SW 1271 (cell line): ENCODE results near the gene TIRAP.

Source experiments
- DNase-seq, 2 experiments: peaks; one replicate each; lab custom pipeline; 2025; lab: John Stamatoyannopoulos, UW

Gene TIRAP

DNA sequence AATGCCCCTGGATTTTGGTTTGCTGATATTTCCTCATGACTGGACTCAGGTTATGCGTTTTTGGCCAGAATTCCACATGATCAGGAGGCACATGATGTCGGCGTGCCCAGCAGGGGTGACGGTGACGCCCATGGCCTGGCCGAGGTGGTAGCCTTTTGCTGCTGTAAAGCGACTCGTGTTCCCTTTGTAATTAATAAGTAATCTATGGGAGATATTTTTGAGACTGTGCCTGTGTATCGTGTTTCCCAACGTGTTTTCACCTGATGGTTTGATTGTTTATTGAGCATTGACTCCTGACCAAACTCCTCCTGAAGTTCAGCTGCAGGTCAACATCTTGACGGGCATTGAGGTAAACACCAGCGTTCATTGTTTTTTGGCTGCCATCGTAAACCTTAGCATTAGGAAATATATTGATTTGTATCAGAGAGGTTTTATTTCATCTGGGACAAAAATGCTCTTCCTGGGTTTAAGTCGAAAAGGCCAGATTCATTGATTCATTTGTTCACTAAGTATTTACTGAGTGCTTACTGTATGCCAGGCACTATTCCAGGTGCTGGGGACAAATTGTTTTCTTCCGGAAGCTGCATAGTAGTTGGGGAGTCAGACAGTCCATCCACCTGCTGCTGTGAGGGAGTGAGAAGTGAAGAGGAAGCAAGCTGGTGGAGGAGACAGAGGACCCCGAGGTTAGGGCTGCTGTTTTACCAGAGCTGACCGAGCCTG is 44.5 kb downstream of the TIRAP start:
- DNase-seq = no peak

DNA sequence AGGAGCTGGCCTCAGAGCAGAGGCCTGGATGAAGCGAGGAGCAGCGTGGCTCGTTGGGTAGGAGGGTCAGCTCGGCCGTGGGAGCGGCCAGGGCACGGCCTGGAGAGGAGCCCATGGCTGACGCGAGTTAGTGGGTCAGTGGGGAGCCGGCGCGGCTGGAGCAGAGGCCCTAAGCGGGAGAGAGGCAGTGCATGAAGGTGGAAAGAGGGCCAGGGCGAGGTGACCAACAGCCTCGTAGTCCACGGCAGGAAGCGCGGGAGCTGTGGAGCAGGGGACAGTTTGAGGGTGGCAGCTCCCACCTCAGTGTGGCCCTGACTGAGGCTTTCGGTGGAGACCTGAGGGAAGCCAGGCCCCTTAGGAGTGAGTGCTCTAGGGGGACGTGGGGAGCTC is 45.1 kb downstream of the TIRAP start:
- no peak for DNase-seq

DNA sequence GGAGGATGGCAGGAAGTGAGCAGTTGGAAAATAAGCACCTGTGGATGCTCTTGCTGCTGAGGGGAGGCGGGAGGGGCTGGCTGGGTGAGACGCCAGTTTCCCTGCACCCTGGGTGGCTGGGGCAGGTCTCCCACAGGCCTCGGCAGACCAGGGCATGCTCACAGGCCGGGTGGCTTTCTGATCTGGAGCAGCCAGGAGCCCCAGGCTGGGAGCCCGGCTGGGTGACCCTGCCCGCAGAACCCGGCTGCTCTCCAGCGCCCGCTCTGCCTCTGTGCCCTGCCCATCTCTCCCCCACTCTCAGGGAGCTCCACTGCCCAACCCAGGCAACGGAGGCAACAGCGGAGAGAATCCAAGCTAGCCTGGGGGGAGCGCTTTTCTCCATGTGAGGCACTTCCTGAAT is 45.6 kb downstream of the TIRAP start:
- DNase-seq = no peak

DNA sequence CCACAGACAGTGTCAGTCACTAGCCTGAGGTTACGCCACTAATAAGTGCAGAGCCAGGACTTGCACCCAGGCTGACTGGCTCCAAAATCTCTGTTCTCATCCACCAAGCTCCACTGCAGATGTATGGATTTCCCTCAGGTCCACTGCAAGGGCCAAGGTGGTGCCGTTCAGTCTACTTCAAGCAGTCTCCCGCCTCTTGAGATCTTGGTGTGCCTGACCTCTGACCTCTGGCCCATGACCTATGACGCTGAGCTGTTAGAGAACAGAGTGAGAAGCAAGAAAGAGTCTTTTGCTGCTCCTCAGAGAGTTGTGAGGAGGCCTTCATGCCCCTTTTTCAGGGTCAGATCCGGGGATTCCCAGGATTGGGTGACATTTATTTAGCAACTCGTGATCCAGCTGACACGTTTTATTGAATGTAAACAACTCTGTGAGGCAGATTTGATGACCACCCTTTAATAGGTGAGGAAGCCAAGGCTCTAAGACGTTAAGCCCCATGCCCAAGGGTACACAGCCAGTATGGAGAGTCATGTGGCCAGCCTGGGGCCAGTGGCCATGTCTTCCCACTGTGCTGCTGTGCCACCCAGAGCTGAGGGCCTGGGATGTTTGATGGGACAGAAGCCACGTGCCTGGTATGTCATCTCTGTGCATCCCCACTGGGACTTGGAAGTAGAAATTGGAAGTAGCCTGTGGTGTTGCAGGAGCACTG is 46.2 kb downstream of the TIRAP start:
- no peak for DNase-seq

DNA sequence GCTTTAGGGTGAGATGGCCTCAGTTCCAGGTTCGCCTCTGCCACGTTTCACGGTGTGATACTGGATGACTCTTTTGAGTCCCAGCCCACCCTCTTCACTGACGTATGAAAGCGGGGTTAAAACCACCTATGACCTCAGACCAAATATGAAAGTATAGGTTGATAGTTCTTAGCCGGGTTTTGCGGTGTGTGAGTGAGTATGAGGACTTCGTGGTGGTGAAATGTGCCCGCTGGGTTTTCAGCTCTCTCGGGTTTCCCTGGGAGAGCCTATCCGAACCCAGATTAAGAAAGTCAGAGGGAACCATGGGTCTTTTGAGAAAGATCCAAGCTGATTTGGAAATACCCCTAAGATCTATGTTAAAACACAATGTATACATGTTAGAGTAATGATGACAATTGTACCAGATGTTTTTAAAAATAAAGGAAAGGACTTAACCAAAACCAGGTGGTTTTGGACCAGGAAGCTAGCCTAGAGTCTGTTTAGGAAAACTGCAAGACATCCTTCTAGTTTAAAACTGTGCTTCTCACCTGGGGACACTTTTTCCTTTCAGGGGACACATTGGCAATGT is 46.8 kb downstream of the TIRAP start:
- no peak for DNase-seq

DNA sequence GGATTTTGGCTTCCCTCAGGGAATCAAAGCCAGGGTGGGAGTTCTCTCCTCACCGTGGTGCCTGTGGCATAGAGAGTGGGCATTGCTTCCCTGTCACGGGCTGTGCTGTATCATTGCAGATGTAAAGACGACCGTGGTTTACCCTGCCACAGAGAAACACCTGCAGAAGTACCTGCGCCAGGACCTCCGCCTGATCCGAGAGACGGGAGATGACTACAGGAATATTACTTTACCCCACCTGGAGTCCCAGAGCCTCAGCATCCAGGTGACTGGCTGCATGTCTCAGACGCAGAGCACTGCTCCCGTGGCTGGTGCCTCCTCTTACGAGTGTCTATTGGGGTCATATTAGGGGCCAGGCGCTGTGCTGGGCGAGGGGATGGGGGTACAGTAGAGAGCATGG is 48.4 kb downstream of the TIRAP start:
- no peak for DNase-seq

DNA sequence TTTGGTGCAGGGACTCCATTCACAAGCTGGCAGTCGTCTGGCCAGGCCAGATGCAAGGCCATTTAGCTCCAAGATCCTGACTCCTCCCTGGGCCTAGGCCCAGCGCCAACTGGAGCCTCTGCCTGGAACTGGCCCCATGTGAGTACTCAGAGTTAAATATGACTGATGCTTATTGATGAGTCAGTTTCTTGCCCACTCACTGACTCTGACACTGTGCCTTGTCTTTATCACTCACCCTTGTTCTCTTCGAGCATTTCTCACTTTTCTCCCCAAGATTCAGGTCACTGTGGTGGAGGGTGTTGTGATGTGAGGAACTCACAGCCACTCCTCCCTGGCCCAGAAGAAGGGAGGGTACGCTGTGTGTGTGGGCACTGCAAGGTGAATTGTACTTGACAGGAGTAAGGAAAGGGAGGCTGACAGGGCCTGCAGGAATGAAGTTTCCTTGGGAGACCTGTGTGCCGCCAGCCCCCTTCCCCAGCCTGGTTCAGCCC is 49.4 kb downstream of the TIRAP start:
- DNase-seq = no peak

DNA sequence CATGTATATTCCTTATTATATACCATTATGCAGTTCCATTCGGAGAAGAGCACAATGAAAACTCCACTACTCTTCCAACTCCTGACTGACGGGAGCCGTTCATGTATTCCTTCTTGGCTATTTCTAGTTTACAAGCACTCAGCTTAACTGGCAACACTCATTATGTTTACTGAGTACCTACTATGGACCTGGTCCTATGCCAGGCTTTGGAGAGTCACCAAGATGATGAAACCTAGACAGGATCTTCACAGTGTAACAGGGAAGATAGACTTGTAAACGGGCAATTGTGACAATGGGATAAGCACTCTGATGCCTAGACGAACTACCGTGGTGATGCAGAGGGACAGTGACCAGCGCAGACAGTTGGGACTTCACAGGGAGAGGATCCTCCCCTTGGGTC is 50.2 kb downstream of the TIRAP start:
- no peak for DNase-seq

DNA sequence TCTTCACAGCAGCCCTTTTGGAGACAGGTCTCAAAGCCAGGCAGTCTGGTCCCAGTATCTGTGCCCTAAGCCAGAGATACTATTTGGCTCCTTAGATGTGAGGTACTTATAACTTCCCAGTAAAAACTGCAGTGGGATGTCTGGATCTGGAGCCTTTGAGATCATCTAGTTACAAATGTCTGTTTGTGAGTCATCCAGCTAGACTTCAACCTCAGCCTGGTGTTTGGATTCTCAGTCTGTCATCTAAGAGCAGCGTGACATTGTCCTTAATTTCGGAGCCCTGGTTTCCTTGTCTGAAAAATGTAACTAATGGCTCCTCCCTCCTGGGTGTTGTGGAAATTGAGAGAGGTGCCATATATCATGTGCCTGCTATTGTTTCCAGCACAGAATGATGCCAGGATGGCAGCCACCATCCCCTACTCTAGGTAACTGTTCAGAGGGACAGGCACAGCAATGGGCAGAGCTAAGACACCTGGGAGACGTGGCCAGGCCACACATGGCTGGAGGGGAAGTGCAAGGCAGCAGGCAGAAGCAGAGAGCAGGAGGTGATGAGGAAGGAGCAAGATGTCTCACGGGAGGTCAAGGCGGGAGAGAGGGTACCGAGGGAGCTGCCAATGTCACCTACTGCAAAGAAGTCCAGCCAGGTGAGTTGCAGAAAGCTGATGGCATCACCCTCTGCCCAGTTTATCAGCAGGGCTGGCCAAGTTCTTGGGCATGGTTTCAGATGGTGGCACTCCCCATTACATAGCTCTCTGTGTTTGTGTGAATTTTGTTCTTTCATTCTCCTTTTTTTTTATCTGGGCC is 52.0 kb downstream of the TIRAP start:
- DNase-seq = no peak

DNA sequence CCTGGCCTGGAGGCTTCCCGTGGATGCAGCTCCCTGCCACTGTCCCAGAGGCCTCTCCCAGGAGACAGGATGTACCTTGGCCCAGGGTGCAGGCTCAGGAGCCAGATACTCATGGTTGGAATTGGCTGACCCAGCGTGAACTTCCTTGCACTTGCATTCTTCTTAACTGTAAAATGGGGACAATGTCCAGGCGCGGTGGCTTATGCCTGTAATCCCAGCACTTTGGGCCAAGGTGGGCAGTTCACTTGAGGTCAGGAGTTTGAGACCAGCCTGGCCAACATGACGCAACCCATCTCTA is 52.5 kb downstream of the TIRAP start:
- no peak for DNase-seq

DNA sequence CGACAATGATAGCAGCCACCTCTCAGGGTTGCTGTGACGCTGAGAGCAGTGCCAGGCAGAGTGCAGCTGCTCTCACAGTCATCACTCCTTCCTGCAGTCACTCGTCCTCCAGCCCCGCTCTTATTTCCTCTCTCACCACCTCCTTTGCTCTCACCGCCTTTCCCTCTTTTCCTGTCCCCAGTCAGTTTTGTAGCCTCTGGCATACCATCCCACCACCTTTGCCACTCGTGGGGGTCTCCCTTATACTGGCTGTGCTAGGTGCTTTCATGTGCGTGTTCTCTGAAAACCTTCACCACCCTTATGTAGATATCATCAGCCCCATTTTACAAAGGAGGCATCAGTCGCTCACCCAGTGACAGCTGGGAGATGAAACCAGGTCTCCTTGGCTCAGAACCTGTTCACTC is 53.2 kb downstream of the TIRAP start:
- no peak for DNase-seq

DNA sequence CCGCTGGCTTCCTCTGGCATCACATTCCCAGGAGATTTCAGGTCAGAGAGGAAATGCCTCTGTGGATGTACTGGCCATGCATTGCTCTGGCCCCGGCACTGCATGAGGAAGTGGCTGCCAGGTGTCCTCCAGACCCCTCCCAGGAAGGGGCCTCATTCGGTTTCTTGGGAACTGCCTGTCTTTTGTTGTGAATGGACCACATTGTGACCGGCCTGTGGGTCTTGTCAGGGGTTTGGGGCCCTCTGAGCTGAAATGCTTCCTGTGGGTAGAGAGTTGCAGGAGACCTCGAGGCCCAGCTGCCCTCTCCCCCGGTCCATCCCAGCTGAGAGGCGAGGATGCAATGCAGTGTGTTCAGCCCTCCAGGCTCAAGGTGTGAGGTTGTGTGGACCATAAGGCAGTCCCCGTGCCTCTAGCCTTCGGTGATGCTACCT is 53.8 kb downstream of the TIRAP start:
- no peak for DNase-seq

DNA sequence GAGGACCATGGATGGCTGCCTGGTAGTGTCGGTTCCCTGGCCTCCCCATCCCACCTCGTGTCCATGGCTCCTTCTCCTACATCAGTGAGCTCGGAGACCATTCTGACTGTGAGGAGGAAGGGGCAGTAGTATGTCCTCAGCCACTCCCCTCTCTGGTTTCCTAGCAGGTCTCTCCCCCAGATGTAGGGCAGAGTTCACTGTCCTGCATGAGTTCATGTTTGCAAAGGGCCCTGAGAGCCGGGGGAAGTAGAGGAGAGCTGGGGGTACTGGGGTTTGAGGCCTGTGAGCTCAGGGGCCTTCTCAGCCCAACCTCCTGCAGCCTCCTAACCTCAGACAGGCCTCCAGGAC is 54.2 kb downstream of the TIRAP start:
- DNase-seq = no peak

DNA sequence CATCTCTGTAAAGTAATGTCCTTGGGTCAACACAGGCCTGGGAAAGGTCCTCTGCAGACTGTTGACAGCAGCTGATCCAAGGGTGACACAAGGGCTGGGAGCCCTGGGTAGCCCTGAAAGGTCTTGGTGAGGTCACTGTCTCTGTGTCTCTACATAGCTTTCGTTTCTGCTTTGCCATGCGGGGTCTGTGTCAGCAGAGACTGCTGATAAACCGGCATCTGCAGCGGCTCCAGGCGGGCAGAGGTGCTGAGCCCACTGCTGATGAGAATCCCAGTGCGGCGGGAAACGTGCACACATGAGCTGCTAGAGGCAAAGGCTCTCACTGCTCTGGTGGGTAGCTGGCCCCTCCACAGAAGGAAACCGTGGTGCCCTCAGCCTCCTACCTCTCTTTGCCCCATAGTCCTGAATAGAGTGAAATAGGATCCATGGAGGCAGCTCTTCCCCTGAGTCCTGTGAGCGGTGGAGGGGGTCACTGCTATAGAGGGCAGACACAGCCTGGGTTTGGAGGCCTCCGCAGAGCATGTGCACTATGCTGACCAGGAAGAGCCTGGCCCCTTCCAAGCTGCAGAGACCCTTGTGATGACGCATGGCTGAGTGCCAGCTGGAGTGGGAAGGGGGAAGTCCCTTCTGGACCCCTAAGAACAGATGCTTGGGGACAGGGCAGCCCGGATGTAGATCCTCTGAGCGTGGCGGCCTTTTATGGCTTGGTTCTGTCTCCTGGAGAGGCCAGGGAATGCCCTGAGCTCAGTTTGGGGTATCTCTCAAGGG is 54.8 kb downstream of the TIRAP start:
- no peak for DNase-seq

DNA sequence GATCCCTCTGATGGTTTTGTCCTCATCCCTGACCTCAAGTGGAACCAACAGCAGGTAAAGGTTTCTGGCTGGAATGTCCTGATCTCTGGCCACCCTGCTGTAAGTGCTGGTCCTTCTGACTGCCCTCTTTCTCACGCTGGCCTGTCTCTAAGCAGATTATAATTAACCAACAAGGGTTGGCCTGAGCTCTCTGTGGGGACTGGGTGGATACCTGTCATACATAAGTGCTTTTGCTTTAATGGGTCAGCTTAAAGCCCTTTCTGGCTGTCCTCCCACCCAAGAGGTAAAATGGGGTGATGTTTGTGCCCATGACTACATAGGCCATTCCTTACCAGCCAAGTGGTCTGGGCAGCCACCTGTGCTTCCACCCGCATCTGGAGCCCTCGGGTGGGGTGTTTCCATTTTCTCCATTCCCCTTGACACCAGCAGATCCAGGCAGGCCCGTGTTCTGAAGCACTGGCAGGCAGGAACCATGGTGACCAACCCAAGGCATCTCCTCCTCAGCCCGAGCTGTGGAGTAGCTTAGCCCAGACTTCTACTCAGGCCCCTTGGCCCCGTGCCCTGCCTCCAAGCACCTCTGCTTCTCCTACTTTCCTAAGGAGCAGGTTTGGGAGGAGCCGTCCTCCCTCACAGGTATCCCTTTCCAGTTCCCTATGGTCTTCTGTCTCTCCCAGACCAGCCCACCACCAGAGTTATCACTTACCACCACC is 55.6 kb downstream of the TIRAP start:
- no peak for DNase-seq

DNA sequence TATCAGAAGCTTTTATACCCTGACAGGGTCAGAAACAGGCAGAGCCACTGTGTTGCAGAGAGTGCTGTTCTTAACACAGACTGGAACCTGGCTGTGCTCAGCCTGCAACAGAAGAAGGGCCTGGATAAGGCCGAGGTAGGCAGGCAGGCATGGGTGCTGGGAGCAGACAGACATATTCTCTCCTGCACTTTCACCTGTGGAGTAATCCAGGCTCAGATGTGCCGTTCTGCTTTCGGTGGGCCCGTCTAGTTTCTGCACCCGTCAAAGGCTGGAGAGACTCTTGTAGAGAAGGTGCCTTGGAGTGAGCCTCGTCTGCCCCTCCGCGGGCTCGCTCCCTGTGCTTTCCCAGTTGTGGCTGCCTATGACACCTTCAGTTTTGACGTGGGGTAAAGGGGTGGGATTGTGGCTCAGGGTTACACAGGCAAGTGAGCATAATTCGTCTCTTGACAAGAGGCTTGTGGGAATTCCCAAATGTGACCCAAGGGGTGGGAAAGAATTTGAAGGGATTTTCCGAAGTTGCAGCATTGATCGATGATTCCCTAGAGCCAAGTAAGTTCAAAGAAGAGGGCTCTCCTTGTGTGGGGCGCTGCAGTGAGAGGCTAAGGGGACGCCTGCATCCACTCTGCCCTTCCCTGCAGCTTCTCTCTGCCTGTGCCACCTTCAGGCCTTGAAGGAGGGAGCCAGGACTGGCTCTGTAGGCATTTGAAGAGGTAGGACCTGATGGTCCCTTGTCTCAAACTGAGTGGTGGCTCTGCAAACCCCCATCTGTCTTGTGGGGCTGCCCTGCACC is 56.4 kb downstream of the TIRAP start:
- DNase-seq = no peak

DNA sequence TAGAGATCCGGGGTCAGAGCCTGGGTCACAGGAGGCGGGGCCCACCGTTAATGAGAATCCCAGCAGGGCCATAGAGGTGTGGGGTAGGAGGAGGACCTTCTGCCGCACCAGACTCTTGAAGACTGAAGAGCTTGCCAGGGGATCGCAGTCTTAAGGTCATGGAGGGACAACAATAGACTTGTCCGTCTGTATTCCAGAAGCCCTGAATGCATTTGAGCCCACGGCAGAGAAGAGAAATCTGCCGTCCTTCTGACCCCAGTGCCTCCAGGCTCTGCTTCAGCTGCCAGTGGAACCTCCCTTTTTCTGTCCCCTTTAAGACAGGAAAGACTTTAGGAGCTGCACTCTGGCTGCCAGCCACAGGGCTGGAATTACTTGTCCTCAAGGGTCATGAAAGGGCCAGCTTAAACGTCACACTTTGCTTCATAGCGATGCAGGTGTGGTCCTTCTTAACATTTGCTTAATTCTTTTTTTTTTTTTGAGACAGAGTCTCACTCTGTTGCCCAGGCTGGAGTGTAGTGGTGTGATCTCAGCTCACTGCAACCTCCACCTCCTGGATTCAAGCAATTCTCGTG is 57.1 kb downstream of the TIRAP start:
- no peak for DNase-seq

DNA sequence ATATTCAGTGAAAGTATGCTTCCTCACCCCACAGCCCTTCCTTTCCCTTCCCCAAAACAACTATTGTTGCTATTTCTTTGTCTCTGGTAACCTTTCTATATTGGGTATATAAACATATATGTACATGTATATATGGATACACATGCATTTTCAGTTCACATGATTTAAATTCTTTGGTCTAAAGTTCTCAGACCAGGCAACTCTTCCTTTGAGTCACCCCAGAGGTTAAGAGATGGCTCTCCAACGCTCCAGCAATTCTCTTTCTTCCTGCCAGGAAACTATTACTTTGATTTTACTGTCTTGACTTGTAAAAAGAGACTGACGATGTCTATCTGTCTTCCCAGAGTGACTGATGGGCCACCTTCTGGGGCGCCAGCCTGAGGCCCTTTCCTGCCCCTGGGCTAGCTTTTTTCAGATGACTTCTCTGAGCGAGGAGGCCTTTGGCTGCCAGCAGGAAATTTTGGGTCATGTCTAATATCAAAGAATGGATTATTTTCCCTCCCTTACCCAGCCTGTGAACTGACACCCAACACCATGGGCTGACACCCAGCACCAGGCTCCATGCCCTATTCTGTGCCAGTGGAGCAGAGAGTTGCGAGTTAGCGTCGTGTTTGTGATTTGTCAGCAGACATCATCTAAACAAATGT is 58.2 kb downstream of the TIRAP start:
- DNase-seq = no peak

DNA sequence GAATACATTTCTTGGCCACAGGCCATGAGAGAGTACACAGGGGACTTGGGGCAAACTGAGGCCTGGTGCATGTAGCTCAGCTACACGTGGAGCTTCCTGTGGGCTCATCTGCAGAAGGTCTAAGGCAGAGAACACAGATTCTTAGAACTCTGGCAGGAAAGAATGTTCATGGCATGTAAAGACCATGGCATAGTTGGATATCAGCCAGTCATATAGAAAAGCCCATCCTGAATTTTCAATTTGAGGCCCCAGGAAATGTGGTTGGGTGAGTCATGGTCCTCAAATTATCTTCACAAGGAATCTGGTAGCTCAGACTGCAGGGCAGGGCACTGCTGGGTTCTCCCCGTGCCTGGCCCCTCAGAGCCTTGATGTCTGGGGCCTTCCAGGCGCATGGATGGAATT is 58.9 kb downstream of the TIRAP start:
- peak in 1 of 2 experiments; percentile 24 for DNase-seq

DNA sequence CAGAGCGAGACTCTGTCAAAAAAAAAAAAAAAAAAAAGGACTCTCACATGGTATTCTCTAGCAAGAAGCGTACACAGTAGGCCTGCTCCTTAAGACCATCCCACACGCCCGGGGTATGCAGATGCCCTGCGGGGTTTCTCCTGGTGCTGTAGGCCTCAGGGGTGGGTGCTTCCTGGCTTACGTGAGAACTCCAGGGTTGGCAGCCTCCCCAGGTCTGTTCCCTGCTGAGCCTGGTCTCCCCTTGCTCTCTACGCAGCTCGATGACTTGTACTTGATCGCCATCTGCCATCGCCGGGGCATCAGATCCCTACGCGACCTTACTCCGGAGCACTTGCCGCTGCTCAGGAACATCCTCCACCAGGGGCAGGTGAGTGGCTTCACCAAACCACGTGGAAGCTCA is 60.2 kb downstream of the TIRAP start:
- DNase-seq = no peak
